HuH-7 (cell line): ENCODE measurements around the gene SPAG7.

Experiments used
- DNase-seq: peaks from one replicate; pipeline ENCODE4 v3.0.0; 2011; ENCODE audit warnings: low spot score

Gene SPAG7

GRCh38 chr17:4967539-4968485 is at the start of gene SPAG7:
SPAG7 (minus strand) TSS chr17:4967817; CDS start chr17:4967804, 13 bp downstream.
- DNase-seq = peak; percentile 75

GRCh38 chr17:5014357-5014756 is 46.7 kb upstream of the SPAG7 start:
- no peak for DNase-seq

- DNase-seq = no peak
These were observed 44.3 kb upstream of the SPAG7 start for GRCh38 chr17:5011928-5012327.

GRCh38 chr17:5003214-5003867 is 35.7 kb upstream of the SPAG7 start:
- DNase-seq = no peak

- no peak for DNase-seq
These were observed 34.6 kb upstream of the SPAG7 start for GRCh38 chr17:5002121-5002788.

- DNase-seq = no peak
These were observed 32.6 kb upstream of the SPAG7 start for GRCh38 chr17:5000237-5000639.

- DNase-seq = no peak
These were observed 31.9 kb upstream of the SPAG7 start for GRCh38 chr17:4999430-5000093.

- DNase-seq = peak; percentile 75
These were observed 31.3 kb upstream of the SPAG7 start for GRCh38 chr17:4998732-4999429.

- no peak for DNase-seq
These were observed 30.6 kb upstream of the SPAG7 start for GRCh38 chr17:4998027-4998731.

- DNase-seq = peak; percentile 91
These were observed 29.8 kb upstream of the SPAG7 start, which contains the start of the genes INCA1 and KIF1C for GRCh38 chr17:4997302-4998026. INCA1 (minus strand) TSS chr17:4997522; CDS start chr17:4994437, 3,085 bp downstream. KIF1C (plus strand) TSS chr17:4997950; CDS start chr17:5000247, 2,297 bp downstream.

GRCh38 chr17:4994081-4994595 is 26.5 kb upstream of the SPAG7 start:
- DNase-seq = no peak

- DNase-seq = no peak
These were observed 20.4 kb upstream of the SPAG7 start for GRCh38 chr17:4987767-4988567.

- DNase-seq = peak; percentile 81
These were observed 19.5 kb upstream of the SPAG7 start, which contains the start of gene CAMTA2 for GRCh38 chr17:4986951-4987766. CAMTA2 (minus strand) TSS chr17:4987675; CDS start chr17:4986222, 1,453 bp downstream.

GRCh38 chr17:4986403-4986802 is 18.8 kb upstream of the SPAG7 start:
- no peak for DNase-seq

- no peak for DNase-seq
These were observed 14.7 kb upstream of the SPAG7 start for GRCh38 chr17:4982305-4982704.

- DNase-seq = peak; percentile 47
These were observed 13.1 kb upstream of the SPAG7 start for GRCh38 chr17:4980644-4981216.

GRCh38 chr17:4978726-4979125 is 11.1 kb upstream of the SPAG7 start:
- DNase-seq = no peak
